ENCODE data around the gene CCDC88B. TPM values are rescaled to one million over a fixed set of nuclear protein-coding genes. Genes with fewer than 3 reads are reported as not detected.
A peak's percentile ranks its signal among the peaks of the same experiment; 100 is the strongest.

Gene CCDC88B
- total and polyA plus RNA-seq, 9 of the 15 experiments (the other 6 are each of a cell fraction or from before 2014, with no cell fraction given): 0.13 to 18.1 (median 7.9) TPM

DNA sequence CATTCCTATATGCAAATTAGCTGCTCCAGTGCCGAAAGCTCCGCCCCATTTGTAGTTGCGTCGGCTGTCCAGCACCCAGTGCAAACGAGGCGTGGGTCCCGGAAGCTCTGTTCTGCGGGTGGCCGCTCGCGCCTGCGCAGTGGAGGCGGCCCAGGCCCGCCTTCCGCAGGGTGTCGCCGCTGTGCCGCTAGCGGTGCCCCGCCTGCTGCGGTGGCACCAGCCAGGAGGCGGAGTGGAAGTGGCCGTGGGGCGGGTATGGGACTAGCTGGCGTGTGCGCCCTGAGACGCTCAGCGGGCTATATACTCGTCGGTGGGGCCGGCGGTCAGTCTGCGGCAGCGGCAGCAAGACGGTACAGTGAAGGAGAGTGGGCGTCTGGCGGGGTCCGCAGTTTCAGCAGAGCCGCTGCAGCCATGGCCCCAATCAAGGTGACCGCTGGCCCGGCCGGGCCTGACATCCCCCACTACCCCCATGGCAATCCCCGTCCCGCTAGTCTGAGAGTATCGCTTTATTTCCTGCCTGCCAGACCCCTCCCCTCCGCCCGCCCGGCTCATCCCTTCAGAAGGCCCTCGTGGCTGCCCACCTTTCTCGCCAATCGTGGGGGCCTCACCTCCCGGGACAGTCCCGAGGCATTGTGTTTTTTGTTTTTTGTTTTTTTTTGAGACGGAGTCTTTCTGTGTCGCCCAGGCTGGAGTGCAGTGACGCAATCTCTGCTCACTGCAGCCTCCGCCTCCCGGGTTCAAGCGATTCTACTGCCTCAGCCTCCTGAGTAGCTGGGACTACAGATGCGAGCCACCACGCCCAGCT, 21.8 kb upstream of the CCDC88B start, which contains the start of gene PRDX5 (continued):
- TF ChIP-seq, protein P1, sequence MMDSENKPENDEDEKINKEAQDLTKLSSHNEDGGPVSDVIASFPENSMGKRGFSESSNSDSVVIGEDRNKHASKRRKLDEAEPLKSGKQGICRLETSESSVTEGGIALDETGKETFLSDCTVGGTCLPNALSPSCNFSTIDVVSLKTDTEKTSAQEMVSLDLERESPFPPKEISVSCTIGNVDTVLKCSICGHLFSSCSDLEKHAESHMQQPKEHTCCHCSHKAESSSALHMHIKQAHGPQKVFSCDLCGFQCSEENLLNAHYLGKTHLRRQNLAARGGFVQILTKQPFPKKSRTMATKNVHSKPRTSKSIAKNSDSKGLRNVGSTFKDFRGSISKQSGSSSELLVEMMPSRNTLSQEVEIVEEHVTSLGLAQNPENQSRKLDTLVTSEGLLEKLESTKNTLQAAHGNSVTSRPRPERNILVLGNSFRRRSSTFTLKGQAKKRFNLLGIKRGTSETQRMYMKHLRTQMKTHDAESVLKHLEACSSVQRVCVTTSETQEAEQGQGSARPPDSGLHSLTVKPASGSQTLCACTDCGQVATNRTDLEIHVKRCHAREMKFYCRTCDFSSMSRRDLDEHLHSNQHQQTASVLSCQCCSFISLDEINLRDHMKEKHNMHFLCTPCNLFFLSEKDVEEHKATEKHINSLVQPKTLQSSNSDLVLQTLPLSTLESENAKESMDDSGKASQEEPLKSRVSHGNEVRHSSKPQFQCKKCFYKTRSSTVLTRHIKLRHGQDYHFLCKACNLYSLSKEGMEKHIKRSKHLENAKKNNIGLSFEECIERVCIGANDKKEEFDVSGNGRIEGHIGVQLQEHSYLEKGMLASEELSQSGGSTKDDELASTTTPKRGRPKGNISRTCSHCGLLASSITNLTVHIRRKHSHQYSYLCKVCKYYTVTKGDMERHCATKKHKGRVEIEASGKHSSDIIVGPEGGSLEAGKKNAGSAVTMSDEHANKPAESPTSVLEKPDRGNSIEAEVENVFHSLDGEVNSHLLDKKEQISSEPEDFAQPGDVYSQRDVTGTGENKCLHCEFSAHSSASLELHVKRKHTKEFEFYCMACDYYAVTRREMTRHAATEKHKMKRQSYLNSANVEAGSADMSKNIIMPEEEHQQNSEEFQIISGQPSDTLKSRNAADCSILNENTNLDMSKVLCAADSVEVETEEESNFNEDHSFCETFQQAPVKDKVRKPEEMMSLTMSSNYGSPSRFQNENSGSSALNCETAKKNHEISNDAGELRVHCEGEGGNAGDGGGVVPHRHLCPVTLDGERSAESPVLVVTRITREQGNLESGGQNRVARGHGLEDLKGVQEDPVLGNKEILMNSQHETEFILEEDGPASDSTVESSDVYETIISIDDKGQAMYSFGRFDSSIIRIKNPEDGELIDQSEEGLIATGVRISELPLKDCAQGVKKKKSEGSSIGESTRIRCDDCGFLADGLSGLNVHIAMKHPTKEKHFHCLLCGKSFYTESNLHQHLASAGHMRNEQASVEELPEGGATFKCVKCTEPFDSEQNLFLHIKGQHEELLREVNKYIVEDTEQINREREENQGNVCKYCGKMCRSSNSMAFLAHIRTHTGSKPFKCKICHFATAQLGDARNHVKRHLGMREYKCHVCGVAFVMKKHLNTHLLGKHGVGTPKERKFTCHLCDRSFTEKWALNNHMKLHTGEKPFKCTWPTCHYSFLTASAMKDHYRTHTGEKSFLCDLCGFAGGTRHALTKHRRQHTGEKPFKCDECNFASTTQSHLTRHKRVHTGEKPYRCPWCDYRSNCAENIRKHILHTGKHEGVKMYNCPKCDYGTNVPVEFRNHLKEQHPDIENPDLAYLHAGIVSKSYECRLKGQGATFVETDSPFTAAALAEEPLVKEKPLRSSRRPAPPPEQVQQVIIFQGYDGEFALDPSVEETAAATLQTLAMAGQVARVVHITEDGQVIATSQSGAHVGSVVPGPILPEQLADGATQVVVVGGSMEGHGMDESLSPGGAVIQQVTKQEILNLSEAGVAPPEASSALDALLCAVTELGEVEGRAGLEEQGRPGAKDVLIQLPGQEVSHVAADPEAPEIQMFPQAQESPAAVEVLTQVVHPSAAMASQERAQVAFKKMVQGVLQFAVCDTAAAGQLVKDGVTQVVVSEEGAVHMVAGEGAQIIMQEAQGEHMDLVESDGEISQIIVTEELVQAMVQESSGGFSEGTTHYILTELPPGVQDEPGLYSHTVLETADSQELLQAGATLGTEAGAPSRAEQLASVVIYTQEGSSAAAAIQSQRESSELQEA (IDR thresholded peaks at IDR 0.05; ENCODE audit: low read depth): 0 out of 2 replicates have a peak, but pooled peaks have one; percentile 10
- TF ChIP-seq CC2D1A (IDR thresholded peaks at IDR 0.05) (no peak), PYGO2 (tag; IDR thresholded peaks at IDR 0.05) (no peak), ZNF318 (IDR thresholded peaks at IDR 0.05; ENCODE audit: borderline replicate concordance in 1 of 2, low read depth in 1 of 2) (no peak), WHSC1 (IDR thresholded peaks at IDR 0.05; ENCODE audit: low read length) (no peak), CBFB (CRISPR knock-in tag; IDR thresholded peaks at IDR 0.05) (0 out of 2 replicates have a peak, but pooled peaks have one; percentile 74), CXXC5 (CRISPR knock-in tag; IDR thresholded peaks at IDR 0.05) (peak; percentile 71), KAT7 (CRISPR knock-in tag; IDR thresholded peaks at IDR 0.05; ENCODE audit: borderline replicate concordance) (peak; percentile 88; the same call in 1 of the 2 replicates), THAP7 (CRISPR knock-in tag; IDR thresholded peaks at IDR 0.05) (no peak)
